Liver (tissue), 3 donors: ENCODE measurements around the gene STYXL2.

Experiments used
- FOXA2 ChIP-seq: IDR thresholded peaks from 2 replicates; pipeline ENCODE4 v1.6.1; 2016; ENCODE audit warnings: antibody characterized with exemption
- GABPA ChIP-seq, 2 donors: IDR thresholded peaks in 1 of 2; conservative IDR thresholded peaks in 1 of 2; 2 replicates each; pipeline ENCODE4 v1.6.1; 2016; ENCODE audit warnings: antibody characterized with exemption in 2 of 2, mild to moderate bottlenecking in 1 of 2, moderate library complexity in 1 of 2
- JUND ChIP-seq, 2 donors: IDR thresholded peaks; 2 replicates each; pipeline ENCODE4 v1.6.1; 2016; ENCODE audit warnings: antibody characterized with exemption in 2 of 2
- NR2F2 ChIP-seq: IDR thresholded peaks from 2 replicates; pipeline ENCODE4 v1.6.1; 2016; ENCODE audit warnings: antibody characterized with exemption
- RAD21 ChIP-seq, 2 donors: IDR thresholded peaks; 2 replicates each; pipeline ENCODE4 v1.6.1; 2016; ENCODE audit warnings: antibody characterized with exemption in 2 of 2, mild to moderate bottlenecking in 2 of 2
- RXRA ChIP-seq, 2 donors: IDR thresholded peaks; 2 replicates each; pipeline ENCODE4 v1.6.1; 2017 to 2018; ENCODE audit warnings: antibody characterized with exemption in 2 of 2, mild to moderate bottlenecking in 1 of 2
- SP1 ChIP-seq: IDR thresholded peaks from 2 replicates; pipeline ENCODE4 v1.6.1; 2018; ENCODE audit warnings: antibody characterized with exemption, mild to moderate bottlenecking
- TAF1 ChIP-seq: conservative IDR thresholded peaks from 2 replicates; pipeline ENCODE4 v1.6.1; 2016; ENCODE audit warnings: antibody characterized with exemption, mild to moderate bottlenecking
- YY1 ChIP-seq: IDR thresholded peaks from 2 replicates; pipeline ENCODE4 v1.6.1; 2016; ENCODE audit warnings: antibody characterized with exemption, mild to moderate bottlenecking
- TF ChIP-seq, protein P1 (sequence below): IDR thresholded peaks from 2 replicates; pipeline ENCODE4 v1.6.1; 2016; ENCODE audit warnings: antibody characterized with exemption
- TF ChIP-seq, protein P2 (sequence below): fragments of 150-350 bp; IDR thresholded peaks from 2 replicates; pipeline ENCODE4 v1.5.1; 2017; ENCODE audit warnings: improper control_type of control experiment, low read depth, low read length; ENCODE audit not compliant: missing input control
- TF ChIP-seq, protein P3 (sequence below): IDR thresholded peaks from 2 replicates; pipeline ENCODE4 v1.6.1; 2016; ENCODE audit warnings: antibody characterized with exemption, mild to moderate bottlenecking
- TF ChIP-seq, protein P4 (sequence below): IDR thresholded peaks from 2 replicates; pipeline ENCODE4 v1.6.1; 2016; ENCODE audit warnings: antibody characterized with exemption
- donor health status: healthy.
- donor health status: healthy.

DNA sequence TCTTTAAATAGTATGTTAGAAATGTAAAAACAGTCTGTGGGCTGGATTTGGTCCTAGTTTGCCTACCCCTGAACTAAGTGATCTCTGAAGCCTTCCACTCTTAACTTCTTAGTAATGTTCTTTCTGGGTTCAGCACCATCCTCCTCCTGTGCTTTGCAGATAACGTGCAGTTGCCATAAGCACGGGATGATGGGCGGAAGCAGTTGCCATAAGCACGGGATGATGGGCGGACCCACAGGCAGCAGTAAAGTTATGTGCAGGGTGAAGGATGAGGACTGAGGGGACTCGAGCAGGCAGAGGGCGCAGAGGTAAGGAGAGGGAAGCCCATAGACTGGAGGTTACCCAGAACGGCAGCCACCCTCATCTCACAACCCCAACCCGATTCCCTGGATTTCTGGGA, 29.3 kb upstream of the STYXL2 start:
- TF ChIP-seq SP1 (no peak), FOXA2 (no peak), RXRA (IDR thresholded peaks at IDR 0.05) (no peak), RAD21 (IDR thresholded peaks at IDR 0.05) (no peak), GABPA (IDR thresholded peaks at IDR 0.05 in 1 of 2, conservative IDR thresholded peaks at IDR 0.05 in 1 of 2) (no peak), TAF1 (no peak), NR2F2 (no peak), JUND (IDR thresholded peaks at IDR 0.05) (no peak), YY1 (no peak)
- TF ChIP-seq, protein P1, sequence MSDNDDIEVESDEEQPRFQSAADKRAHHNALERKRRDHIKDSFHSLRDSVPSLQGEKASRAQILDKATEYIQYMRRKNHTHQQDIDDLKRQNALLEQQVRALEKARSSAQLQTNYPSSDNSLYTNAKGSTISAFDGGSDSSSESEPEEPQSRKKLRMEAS = no peak
- TF ChIP-seq, protein P2, sequence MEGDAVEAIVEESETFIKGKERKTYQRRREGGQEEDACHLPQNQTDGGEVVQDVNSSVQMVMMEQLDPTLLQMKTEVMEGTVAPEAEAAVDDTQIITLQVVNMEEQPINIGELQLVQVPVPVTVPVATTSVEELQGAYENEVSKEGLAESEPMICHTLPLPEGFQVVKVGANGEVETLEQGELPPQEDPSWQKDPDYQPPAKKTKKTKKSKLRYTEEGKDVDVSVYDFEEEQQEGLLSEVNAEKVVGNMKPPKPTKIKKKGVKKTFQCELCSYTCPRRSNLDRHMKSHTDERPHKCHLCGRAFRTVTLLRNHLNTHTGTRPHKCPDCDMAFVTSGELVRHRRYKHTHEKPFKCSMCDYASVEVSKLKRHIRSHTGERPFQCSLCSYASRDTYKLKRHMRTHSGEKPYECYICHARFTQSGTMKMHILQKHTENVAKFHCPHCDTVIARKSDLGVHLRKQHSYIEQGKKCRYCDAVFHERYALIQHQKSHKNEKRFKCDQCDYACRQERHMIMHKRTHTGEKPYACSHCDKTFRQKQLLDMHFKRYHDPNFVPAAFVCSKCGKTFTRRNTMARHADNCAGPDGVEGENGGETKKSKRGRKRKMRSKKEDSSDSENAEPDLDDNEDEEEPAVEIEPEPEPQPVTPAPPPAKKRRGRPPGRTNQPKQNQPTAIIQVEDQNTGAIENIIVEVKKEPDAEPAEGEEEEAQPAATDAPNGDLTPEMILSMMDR = no peak
- TF ChIP-seq, protein P3, sequence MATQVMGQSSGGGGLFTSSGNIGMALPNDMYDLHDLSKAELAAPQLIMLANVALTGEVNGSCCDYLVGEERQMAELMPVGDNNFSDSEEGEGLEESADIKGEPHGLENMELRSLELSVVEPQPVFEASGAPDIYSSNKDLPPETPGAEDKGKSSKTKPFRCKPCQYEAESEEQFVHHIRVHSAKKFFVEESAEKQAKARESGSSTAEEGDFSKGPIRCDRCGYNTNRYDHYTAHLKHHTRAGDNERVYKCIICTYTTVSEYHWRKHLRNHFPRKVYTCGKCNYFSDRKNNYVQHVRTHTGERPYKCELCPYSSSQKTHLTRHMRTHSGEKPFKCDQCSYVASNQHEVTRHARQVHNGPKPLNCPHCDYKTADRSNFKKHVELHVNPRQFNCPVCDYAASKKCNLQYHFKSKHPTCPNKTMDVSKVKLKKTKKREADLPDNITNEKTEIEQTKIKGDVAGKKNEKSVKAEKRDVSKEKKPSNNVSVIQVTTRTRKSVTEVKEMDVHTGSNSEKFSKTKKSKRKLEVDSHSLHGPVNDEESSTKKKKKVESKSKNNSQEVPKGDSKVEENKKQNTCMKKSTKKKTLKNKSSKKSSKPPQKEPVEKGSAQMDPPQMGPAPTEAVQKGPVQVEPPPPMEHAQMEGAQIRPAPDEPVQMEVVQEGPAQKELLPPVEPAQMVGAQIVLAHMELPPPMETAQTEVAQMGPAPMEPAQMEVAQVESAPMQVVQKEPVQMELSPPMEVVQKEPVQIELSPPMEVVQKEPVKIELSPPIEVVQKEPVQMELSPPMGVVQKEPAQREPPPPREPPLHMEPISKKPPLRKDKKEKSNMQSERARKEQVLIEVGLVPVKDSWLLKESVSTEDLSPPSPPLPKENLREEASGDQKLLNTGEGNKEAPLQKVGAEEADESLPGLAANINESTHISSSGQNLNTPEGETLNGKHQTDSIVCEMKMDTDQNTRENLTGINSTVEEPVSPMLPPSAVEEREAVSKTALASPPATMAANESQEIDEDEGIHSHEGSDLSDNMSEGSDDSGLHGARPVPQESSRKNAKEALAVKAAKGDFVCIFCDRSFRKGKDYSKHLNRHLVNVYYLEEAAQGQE = no peak
- TF ChIP-seq, protein P4, sequence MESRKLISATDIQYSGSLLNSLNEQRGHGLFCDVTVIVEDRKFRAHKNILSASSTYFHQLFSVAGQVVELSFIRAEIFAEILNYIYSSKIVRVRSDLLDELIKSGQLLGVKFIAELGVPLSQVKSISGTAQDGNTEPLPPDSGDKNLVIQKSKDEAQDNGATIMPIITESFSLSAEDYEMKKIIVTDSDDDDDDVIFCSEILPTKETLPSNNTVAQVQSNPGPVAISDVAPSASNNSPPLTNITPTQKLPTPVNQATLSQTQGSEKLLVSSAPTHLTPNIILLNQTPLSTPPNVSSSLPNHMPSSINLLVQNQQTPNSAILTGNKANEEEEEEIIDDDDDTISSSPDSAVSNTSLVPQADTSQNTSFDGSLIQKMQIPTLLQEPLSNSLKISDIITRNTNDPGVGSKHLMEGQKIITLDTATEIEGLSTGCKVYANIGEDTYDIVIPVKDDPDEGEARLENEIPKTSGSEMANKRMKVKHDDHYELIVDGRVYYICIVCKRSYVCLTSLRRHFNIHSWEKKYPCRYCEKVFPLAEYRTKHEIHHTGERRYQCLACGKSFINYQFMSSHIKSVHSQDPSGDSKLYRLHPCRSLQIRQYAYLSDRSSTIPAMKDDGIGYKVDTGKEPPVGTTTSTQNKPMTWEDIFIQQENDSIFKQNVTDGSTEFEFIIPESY = no peak
